ENCODE data around the gene HHLA2.

Gene HHLA2

DNA sequence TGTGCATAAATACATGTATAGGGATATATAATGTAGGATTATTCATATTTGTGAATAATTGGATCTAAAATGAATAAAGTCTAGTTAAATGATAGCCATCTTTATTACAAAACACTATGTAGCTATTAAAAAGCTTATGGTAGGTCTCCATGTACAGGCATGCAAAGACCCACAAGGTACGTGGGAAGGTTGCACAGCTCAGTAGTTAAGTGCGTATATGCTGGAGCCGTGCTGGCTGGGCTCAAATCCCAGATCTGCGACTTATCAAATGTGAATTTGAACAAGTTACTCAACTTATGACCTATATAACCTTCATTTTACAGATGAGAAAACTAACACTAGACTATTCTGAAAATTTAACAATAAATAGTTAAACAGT is 113.4 kb downstream of the HHLA2 start:
- no peak for TF ChIP-seq TCF12 (IDR thresholded peaks at IDR 0.05; ENCODE audit: low read depth)
- no peak for TF ChIP-seq RAD21 (IDR thresholded peaks at IDR 0.05; ENCODE audit: low read depth)
- TF ChIP-seq FOXM1 (IDR thresholded peaks at IDR 0.05; ENCODE audit: borderline replicate concordance, low read depth): no peak
- no peak for TF ChIP-seq EP300 (IDR thresholded peaks at IDR 0.05; ENCODE audit: borderline replicate concordance)
- TF ChIP-seq, protein P1, sequence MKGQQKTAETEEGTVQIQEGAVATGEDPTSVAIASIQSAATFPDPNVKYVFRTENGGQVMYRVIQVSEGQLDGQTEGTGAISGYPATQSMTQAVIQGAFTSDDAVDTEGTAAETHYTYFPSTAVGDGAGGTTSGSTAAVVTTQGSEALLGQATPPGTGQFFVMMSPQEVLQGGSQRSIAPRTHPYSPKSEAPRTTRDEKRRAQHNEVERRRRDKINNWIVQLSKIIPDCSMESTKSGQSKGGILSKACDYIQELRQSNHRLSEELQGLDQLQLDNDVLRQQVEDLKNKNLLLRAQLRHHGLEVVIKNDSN (IDR thresholded peaks at IDR 0.05): no peak
- no peak for TF ChIP-seq YY1 (IDR thresholded peaks at IDR 0.05; ENCODE audit: low read depth)
- no peak for TF ChIP-seq CEBPB (IDR thresholded peaks at IDR 0.05)
- TF ChIP-seq, protein P2, sequence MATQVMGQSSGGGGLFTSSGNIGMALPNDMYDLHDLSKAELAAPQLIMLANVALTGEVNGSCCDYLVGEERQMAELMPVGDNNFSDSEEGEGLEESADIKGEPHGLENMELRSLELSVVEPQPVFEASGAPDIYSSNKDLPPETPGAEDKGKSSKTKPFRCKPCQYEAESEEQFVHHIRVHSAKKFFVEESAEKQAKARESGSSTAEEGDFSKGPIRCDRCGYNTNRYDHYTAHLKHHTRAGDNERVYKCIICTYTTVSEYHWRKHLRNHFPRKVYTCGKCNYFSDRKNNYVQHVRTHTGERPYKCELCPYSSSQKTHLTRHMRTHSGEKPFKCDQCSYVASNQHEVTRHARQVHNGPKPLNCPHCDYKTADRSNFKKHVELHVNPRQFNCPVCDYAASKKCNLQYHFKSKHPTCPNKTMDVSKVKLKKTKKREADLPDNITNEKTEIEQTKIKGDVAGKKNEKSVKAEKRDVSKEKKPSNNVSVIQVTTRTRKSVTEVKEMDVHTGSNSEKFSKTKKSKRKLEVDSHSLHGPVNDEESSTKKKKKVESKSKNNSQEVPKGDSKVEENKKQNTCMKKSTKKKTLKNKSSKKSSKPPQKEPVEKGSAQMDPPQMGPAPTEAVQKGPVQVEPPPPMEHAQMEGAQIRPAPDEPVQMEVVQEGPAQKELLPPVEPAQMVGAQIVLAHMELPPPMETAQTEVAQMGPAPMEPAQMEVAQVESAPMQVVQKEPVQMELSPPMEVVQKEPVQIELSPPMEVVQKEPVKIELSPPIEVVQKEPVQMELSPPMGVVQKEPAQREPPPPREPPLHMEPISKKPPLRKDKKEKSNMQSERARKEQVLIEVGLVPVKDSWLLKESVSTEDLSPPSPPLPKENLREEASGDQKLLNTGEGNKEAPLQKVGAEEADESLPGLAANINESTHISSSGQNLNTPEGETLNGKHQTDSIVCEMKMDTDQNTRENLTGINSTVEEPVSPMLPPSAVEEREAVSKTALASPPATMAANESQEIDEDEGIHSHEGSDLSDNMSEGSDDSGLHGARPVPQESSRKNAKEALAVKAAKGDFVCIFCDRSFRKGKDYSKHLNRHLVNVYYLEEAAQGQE (IDR thresholded peaks at IDR 0.05; ENCODE audit: low read depth): no peak
- no peak for TF ChIP-seq CREB1 (IDR thresholded peaks at IDR 0.05; ENCODE audit: low read depth)
- TF ChIP-seq ZBTB7A (IDR thresholded peaks at IDR 0.05; ENCODE audit: low read depth): no peak
- no peak for TF ChIP-seq TEAD4 (IDR thresholded peaks at IDR 0.05)
- TF ChIP-seq TAF1 (IDR thresholded peaks at IDR 0.05; ENCODE audit: low read depth): no peak
- no peak for TF ChIP-seq NFIC (IDR thresholded peaks at IDR 0.05)
- TF ChIP-seq EGR1 (IDR thresholded peaks at IDR 0.05): no peak
- TF ChIP-seq, protein P3, sequence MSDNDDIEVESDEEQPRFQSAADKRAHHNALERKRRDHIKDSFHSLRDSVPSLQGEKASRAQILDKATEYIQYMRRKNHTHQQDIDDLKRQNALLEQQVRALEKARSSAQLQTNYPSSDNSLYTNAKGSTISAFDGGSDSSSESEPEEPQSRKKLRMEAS (IDR thresholded peaks at IDR 0.05): no peak

DNA sequence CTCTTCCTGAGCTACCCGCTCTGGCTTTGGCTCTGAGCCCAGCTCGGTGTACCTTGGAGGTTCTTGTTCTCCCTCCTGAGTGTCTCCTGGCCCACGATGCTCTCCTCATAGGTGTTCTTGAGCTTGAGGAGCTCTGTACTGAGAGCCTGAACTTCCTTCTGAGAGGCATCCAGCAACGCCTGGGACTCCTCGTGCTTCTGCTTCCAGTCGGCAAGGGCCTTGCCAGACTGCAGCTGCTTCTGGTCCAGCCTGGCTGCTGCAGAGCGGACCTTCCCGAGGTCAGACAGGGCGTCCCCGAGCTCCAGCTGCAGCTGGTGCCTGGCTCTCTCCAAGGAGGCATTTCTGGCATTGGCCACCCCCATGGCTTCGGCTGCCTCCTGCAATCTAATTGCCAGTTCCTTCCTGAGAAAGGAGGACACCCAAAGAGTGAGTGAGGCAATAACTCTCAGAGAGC is 114.2 kb downstream of the HHLA2 start:
- TF ChIP-seq, protein P2 (IDR thresholded peaks at IDR 0.05; ENCODE audit: low read depth): no peak
- TF ChIP-seq RAD21 (IDR thresholded peaks at IDR 0.05; ENCODE audit: low read depth) (no peak), CEBPB (IDR thresholded peaks at IDR 0.05) (no peak), YY1 (IDR thresholded peaks at IDR 0.05; ENCODE audit: low read depth) (no peak), EGR1 (IDR thresholded peaks at IDR 0.05) (no peak)
- TF ChIP-seq, protein P3 (IDR thresholded peaks at IDR 0.05): no peak
- TF ChIP-seq, protein P1 (IDR thresholded peaks at IDR 0.05): no peak

DNA sequence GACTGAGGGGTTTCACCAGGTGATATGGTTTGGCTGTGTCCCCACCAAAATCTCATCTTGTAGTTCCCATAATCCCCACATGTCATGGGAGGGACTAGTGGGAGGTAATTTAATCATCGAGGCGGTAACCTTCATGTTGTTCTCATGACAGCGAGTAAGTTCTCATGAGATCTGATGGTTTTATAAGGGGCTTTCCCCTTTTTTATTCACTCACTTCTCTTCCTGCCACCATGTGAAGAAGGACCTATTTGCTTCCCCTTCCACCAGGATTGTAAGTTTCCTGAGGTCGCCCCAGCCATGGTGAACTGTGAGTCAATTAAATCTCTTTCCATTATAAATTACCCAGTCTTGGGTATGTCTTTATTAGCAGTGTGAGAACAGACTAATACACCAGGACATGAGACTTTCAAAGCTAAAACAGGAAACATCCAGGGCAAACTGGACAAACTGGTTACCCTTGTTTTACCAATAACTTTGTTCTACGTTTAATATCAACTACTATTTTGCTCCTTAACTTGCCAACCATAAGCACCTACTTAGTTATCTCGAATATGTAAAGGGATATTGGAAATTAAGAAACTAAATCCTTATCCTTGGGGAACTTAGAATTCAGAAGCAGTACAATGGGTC is 115.9 kb downstream of the HHLA2 start:
- TF ChIP-seq, protein P2 (IDR thresholded peaks at IDR 0.05; ENCODE audit: low read depth): no peak
- no peak for TF ChIP-seq EP300 (IDR thresholded peaks at IDR 0.05; ENCODE audit: borderline replicate concordance)
- no peak for TF ChIP-seq TEAD4 (IDR thresholded peaks at IDR 0.05)
- TF ChIP-seq FOXM1 (IDR thresholded peaks at IDR 0.05; ENCODE audit: borderline replicate concordance, low read depth): no peak
- no peak for TF ChIP-seq TCF12 (IDR thresholded peaks at IDR 0.05; ENCODE audit: low read depth)
- TF ChIP-seq YY1 (IDR thresholded peaks at IDR 0.05; ENCODE audit: low read depth): no peak
- no peak for TF ChIP-seq CREB1 (IDR thresholded peaks at IDR 0.05; ENCODE audit: low read depth)
- no peak for TF ChIP-seq NFIC (IDR thresholded peaks at IDR 0.05)
- no peak for TF ChIP-seq ZBTB7A (IDR thresholded peaks at IDR 0.05; ENCODE audit: low read depth)
- TF ChIP-seq EGR1 (IDR thresholded peaks at IDR 0.05): no peak

DNA sequence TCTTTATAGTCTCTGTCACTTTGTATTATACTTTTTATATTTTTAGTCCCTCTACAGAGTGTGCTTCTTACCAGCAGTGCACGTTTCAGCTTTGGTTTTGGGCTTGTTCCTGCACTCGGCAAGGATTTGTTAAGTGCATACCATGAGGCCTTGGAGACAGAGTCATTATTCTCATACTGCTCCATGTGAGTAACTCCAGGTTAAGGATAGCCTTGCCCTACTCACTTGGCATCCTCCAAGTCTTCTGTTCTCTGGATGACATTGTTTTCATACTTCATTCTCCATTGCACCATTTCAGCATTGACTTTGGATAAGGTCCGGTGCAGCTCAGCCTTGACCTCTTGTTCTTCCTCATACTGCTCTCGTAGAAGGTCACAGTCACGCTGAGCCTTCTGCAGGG is 117.7 kb downstream of the HHLA2 start:
- TF ChIP-seq, protein P1 (IDR thresholded peaks at IDR 0.05): no peak
- TF ChIP-seq, protein P3 (IDR thresholded peaks at IDR 0.05): no peak
- TF ChIP-seq TEAD4 (IDR thresholded peaks at IDR 0.05) (no peak), TAF1 (IDR thresholded peaks at IDR 0.05; ENCODE audit: low read depth) (no peak), FOXM1 (IDR thresholded peaks at IDR 0.05; ENCODE audit: borderline replicate concordance, low read depth) (no peak), EGR1 (IDR thresholded peaks at IDR 0.05) (no peak), ZBTB7A (IDR thresholded peaks at IDR 0.05; ENCODE audit: low read depth) (no peak), YY1 (IDR thresholded peaks at IDR 0.05; ENCODE audit: low read depth) (no peak), EP300 (IDR thresholded peaks at IDR 0.05; ENCODE audit: borderline replicate concordance) (no peak), CREB1 (IDR thresholded peaks at IDR 0.05; ENCODE audit: low read depth) (no peak), CEBPB (IDR thresholded peaks at IDR 0.05) (no peak), RAD21 (IDR thresholded peaks at IDR 0.05; ENCODE audit: low read depth) (no peak), NFIC (IDR thresholded peaks at IDR 0.05) (no peak), TCF12 (IDR thresholded peaks at IDR 0.05; ENCODE audit: low read depth) (no peak)
- TF ChIP-seq, protein P2 (IDR thresholded peaks at IDR 0.05; ENCODE audit: low read depth): no peak
